Ramos (cell line): ENCODE measurements around the gene PRR5.
"Not testable (repeated sequence)": the region's sequence is repeated elsewhere in the genome, so short reads cannot be mapped to it uniquely, and the experiment has no call there.

Experiments used
- in situ Hi-C: fragments of 300-500 bp; cut with MboI; formaldehyde crosslinking; loops from one replicate; pipeline ENCODE4 v1.14.3; 2022; ENCODE audit warnings: low sequenced_read_pairs; ENCODE audit not compliant: unreplicated experiment

Gene PRR5

DNA sequence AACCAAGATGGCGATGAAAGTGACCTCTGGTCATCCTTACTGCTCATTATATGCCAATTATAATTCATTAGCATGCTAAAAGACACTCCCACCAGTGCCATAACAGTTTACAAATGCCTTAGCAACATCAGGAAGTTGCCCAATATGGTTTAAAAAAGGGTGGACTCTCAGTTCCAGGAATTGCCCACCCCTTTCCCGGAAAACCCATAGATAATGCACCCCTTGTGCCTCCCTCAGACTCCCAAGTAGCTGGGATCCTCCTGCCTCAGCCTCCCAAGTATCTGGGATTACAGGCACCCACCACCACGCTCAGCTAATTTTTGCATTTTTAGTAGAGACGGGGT lies 45.8 kb downstream of the PRR5 start:
- in situ Hi-C loops, result not testable (repeated sequence)

DNA sequence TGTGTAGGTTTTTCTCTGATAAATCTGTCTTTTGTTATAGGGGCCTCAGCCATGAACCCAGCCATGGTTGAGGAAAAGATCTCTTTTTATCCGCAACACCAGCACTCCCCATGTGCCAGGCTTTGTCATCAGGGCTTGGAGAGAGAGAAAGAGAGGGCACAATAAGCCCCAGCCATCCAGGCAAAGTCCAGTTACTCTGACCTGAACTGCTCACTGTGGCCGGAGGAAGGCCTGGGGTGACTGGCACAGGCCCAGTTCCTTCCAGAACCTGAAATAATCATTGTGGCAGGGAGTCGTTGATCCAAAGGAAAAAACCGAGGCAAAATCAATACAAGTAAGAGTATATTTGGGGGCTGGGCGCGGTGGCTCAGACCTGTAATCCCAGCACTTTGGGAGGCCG lies 46.5 kb downstream of the PRR5 start:
- in situ Hi-C loops, result no loop called here

DNA sequence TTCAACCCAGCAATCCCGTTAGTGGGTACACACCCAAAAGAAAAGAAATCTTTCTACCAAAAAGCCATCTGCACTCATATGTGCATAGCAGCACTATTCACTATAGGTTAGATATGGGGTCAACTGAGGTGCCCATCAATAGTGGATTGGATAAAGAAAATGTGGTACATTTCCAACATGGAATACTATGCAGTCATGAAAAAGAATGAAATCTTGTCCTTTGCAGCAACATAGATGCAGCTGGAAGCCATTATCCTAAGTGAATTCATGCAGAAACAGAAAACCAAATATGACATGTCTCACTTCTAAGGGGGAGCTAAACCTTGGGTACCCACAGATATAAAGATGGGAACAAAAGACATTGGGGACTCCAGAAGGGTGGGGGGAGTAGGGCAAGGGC lies 48.5 kb downstream of the PRR5 start:
- in situ Hi-C loops, result no loop called here

DNA sequence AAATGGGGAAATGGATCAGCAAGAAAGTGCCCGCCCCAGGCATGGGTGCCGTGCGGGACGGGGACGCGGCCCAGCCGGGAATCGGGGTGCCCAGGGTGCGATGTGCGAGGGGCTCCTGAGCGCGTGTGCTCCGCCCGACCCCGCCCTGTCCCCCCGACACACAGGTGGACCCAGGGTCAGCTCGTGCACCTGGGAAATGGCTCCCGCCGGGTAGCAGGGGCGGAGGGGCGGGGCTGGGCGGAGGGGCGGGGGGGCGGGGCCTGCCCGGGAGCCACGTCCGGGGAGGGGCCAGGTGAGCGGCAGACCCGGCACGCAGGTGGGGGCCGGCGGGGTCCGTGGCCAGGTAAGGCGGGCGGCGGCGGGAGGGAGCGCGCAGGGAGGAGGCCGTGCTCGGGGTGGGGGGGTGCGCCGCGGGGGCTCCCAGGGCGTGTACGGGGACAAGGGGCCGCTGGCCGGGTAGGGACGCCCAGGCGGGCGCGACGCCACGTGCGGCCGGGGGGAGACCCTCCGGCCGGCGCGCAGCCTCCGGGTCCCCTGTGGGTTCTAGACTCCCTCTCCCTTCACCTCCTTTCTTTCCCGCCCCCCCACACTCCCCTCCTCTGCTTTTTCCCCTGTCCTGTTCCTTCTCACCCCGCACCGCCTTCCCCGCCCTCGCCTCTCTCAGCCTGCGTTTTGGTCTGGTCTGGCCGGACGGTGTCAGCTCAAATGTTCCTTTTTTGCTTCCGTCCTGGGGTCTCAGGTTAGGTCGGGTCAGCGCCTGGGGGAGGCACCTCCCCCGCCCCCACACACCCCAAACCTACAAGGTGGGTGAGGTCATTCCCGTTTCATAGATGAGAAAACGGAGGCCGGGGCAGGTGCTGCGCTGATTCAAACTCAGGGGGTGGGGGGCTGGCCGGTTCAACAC lies 50.5 kb downstream of the PRR5 start, which contains the start of gene ARHGAP8:
TSS of gene ARHGAP8 (plus strand) at position 291 of the 904 bp plus-strand sequence. CDS start 33,953 bp downstream, outside the sequence.
- in situ Hi-C loops, result no loop called here

DNA sequence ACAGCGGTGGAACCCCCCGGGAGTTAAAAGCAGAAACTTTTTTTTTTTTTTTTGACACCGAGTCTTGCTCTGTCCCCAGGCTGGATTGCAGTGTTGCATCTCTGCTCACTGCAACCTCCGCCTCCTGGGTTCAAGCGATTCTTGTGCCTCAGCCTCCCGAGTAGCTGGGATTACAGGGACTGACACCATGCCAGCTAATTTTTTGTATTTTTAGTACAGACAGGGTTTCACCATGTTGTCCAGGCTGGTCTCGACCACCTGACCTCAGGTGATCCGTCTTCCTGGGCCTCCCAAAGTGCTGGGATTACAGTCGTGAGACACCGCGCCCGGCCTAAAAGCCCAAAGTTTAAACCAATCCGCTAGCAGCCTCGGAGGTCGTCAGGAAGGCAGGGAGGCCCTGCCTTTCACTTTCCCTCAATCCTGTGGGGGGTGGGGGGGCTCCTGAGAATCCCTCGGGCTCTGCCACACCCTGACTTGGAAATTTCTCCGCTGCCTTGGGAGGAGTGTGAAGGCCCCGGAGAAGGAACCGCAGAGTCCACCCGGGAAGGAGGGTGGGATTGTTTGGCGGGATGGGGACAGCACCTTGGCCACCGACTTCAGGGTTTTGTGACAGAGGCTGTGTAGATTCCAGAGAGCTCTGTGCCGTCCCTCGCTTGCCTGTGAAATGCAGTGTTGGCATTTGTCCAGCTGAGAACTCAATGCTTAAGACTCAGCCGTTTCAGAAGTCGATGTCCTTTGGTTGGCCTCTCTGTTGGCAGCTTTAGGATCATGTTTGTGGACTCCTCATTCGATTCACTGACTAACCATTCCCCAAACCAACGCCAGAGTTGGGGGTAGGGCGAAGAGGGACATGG lies 51.4 kb downstream of the PRR5 start:
- in situ Hi-C loops, result no loop called here

DNA sequence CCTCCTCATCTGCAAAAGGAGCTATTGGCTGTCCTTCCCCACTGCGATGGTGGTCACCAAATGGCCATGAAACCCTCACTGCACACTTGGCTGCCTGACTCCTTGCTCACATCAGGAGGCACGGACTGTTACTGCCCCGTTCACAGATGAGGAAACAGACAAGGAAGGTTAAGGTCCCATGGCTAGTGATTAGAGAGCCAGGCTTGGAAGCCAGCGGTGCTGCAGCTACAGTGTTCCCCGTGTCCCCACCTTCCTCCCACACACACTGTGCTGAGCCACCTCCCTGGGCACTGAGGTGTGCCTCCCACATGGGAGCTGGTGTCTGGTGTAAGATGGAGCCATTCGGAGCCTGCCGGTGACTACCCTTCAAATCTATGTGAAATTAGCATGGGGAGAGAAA lies 53.0 kb downstream of the PRR5 start:
- in situ Hi-C loops, result no loop called here

DNA sequence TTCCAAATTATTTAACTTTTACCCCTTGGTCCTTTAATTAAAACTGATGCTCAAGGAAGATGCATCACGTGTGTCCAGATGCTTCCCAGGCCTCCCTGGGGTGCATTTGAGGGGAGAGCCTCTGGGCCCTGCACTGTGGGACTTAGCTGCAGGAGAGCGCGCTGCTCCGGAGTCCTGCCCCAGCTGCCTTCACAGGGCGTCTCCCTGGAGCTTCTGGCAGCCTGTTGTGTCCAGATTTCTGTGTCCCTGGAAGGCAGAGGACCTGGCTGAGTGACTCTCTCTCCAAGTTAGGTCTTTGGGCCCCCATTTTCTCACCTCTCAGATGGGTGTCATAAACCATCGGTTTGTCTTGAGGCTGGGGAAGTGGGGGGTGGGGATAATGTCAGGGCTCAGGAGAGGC lies 53.4 kb downstream of the PRR5 start:
- in situ Hi-C loops, result no loop called here

DNA sequence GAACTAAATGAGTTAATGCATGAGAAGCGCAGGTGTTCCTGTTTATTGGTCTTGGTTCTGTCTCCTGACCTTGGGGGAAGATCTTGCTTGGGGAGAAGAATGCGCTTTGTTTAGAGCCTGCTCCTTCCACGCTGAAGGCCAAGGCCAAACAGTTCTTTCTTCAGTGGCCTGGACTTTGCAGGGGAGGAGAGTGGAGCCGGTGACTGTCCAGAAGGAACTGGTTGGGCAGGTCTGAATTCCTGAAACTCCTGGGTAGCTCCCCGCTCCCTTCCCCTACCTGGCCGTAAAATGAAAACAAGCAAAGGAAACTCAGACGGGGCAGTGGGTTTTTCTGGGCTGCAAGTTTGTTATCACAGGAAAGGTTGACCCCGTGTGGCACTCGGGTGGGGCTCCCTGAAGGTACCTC lies 54.0 kb downstream of the PRR5 start:
- in situ Hi-C loops, result no loop called here

DNA sequence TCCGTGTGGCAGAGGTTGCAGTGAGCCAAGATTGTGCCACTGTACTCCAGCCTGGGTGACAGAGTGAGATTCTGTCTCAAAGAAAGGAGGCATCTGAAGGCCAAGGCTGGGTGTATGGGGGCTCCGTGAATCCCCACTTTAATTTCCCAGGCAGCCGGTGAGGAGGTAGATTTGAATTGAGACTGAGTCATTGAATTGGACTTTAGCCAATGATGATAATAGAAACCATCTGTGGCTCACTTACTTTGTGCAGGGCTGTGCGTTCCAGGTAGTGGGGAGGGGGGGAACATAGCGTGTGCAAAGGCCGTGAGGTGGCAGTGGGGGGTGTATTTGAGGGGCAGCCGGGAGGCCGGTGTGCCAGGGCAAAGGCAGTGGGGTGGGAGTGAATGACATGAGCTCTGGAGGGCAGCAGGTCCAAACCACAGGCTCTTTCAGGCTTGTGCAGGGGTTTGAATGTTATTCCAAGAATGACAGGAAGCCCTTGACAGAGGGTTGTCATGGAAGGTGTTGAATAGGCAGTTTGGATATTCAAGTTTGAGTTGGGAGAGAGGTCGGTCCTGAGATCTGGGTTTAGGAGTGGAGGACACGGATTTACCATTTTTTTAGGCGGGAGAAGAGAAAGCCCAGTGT lies 56.5 kb downstream of the PRR5 start:
- in situ Hi-C loops, result no loop called here

DNA sequence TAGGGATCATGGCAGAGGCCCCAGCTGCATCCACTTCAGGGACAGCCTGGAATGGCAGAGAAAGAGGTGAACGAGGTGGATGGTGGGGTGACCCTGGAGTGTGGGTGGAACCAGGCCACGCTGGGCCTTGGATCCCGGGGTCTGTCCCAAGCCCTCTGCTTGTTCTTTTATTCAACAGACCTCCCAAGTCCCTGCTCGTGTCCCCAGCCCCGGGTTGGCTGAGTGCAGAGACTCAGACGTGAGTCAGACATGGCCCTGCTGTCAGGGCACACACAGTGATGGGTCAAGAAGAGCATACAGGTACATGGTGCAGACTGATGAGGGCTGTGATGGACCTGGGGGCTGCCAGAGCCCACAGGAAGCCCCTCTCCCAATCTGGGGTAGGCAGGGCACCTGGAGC lies 57.0 kb downstream of the PRR5 start:
- in situ Hi-C loops, result no loop called here

DNA sequence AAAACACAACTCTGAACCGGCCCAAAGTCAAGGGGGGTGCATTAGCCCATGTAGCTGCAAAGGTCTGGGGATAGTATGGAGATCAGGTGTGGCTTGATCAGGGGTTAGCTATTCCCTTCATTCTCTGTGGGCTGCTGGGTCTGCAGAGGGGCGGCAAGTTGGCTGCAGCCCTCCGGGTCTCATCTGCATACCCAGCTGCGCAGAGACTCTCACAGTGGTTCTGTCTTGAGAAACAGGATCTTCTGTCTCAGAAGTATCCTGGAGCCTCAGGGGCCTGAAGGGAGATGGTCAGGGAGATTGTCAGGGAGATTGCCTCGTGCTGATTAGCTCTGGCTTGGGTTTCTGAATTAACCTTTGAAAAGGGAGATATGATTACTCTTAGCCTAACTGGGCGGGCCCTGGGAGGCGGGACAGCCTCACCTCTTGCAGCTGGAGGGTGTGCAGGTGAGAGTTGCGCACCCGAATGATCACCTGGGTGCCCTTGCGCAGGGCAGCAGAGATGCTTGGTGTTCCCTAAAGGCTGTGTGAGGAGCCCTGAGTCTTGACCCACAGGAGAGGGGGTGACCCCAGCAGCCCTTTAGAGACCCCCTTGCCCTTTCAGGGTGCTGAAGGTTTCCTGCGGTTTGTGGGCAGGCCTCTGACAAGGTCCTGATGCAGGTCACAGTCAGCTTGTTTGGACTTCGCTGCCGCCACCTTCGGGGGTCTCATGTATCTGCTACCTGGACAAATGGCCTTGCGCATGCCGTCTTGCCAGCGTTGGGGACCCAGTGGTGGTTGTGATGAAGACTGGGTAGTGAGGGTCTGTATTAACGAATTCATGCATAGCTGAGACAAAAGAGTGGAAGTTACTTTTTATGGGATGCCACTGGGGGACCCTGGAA lies 57.7 kb downstream of the PRR5 start:
- in situ Hi-C loops, result no loop called here

DNA sequence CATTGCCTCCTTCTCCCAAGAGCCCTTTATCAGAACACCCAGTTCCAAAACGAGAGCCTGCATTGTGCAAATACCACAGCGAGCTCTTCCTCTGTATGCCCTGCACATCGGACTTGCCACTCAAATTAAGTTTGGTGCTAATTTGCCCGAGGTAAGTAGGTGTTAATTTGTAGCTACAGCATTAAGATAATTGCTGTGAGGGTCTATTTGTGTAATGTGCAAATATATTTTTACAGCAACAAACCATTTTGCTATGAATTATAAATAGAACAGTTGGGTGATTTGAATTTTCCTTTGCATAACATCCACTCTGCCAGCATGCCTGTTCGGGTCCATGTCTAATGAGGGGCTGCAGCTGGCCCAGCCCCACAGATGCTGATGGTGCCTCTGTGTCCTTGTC lies 58.5 kb downstream of the PRR5 start:
- in situ Hi-C loops, result no loop called here

DNA sequence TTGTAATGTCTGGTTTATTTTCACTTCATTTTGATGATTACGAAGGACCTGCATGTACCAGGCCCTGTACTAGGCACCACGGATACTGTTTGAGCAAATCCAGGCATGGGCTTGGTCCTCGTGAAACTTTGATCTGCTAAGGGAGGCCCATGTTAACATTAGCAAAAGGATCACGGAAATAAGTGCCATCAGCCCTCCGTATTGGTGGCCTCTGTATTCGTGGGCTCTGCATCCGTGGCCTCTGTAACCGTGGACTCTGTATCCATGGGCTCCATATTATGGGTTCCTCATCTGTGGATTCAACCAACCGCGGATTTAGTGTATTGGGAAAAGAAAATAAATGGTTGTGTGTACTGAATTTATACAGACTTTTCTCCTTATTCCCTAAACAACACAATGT lies 59.0 kb downstream of the PRR5 start:
- in situ Hi-C loops, result no loop called here

DNA sequence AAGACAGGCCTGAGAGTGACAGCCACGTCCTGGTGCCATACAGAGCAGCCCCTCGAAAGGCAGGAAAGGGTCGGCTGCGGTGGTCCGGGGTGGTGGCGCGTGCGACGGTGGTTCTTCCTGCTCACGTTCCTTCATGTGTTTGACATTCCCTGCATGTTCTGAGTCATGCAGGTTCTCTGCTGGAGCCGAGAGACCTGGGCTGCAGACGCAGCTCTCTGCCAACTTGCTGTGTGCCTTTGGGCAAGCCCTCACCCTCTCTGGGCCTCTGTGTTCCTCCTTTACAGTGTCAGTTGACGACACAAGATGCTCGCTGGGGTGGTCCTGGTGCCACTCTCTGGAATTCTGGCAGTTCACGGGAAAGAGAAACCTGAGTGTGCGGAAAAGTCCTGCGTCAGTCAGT lies 62.4 kb downstream of the PRR5 start:
- in situ Hi-C loops, result no loop called here

DNA sequence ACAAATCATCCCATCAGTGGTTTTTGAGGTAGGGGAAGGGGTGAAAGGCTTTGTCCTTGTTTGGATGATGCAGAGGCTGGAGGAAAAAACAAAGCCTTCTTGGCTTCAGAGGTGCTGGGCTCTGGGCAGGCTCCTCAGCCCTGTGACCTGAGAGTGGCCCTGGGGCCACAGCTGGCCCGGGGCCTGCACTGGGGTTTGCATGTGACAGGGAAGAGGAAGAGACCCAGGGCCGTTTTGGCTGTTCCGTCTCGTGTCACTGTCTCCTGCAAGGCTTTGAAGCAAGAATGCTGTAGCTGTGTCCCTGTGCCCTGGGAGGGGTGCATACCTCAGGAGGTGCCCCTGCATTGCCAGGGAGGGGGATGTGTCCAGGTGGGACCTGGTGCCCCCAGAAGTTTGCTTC lies 63.0 kb downstream of the PRR5 start:
- in situ Hi-C loops, result no loop called here

DNA sequence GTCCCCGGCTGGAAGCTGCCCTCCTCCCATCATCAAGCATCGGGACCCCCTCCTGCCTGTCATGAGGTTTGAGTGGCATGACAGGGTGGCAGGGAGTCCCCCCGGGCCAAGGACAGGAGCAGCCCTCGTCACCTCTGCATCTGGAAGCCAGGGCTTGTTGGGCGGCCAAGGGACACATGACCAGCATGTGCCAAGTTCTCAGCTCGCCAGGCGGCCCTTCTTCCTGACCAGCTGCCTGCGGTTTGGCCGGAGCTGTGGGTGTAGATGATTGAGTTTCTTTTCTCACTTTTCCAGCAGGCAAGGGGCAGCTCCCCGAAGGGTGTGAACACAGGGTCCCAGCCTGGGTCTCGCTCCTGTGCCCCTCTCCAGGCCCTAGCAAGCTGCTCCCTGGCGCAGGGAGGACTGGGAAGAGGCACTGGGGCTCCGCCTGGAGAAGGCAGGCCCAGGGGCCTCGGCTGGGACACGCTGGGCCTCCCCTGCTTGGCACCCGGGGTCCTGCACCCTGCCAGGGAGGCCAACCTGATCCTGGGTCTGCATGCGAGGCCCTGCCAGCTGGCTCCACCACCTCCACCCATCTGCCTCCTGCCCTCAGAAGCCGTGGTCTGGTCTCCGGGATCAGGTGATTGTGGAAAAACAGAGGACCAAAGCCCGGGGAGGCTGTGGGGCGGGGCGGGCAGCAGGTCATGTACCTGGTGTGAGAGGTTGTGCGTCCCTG lies 63.7 kb downstream of the PRR5 start:
- in situ Hi-C loops, result no loop called here

DNA sequence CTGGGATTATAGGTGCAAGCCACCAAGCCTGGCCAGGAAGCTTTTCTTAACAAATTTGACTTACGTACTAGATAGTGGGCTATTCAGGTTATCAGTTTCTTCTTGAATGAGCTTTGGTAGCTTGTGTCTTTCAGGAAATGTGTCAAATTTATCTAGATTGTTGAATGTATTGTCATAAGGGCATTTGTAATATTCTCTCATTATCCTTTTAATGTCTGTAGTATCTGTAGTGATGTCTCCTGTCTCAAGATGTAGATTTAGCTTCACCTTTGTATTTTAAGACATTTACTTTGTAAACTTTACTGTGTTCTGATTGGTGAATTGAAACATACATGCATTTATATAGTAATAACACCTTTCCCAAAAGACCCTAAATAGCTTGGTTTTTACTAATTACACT lies 71.1 kb downstream of the PRR5 start:
- in situ Hi-C loops, result no loop called here

DNA sequence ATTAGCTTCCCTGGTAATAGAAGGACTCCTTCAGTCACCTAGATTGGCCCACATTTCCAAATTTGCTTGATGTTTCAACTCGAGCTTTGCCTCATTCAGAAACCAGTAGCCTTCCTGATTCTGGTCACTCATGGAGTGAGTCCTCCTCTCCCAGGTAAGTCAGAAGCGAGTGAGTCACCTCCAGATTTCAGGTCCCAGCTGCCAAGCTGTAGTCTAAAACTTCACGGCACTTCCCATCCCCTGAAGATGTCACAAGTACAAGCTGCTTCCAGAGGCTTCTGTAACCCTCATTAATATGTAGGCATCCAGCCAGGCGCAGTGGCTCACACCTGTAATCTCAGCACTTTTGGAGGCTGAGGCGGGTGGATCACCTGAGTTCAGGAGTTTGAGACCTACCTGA lies 73.9 kb downstream of the PRR5 start:
- in situ Hi-C loops, result no loop called here

DNA sequence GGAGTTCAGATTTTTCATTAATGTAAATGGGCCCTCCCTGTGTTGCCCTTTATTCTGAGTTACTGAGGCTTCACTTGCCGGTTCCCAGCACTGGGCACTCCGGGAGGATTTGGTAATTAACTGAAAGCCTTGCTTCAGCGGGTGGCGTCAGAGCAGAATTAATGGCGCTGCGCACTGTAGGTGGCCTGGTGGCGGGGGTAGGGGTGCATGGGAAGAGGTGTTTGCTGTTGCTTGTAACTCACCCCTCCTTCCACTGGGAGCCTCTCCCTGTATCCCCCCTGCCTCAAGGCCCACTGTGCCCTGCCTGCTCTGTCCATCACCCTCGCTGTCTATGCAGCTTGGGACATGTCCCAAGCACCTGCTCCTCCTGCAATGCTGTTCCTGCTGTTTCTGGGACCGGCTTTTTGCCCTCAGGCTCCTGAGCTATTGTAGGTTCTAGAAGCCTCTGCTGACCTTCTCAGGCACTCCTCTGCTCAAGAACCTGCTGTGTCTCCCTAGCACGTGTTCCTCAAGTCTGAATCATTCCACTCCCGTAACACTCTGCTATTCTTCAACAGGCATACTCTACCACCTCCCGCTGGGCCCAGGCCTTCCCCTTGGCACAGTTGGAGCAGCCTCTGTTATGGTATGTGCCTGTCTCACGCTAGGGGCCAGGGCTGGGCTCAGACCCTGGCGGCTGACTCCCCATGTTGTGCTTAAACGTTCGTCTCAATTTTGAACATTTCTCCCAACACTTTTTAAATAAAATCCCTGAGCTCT lies 74.8 kb downstream of the PRR5 start:
- in situ Hi-C loops, result no loop called here
